Epithelial cell of esophagus (primary cell): ENCODE results near the gene MED10.

Experiments
- DNase-seq: peaks from one replicate; pipeline ENCODE4 v3.0.0; 2010; ENCODE audit warnings: low read depth
- H3K4me3 ChIP-seq: 2 replicates; pipeline ENCODE4 v1.5.1; 2011; ENCODE audit warnings: mild to moderate bottlenecking, low read length, control low read depth
- CTCF ChIP-seq: IDR thresholded peaks from 2 replicates; pipeline ENCODE4 v1.5.1; 2011; ENCODE audit warnings: low read depth, mild to moderate bottlenecking, low read length, control low read depth, inconsistent platforms; ENCODE audit not compliant: insufficient read depth; ENCODE audit errors: missing control alignments

MED10 gene

GRCh38 chr5:6407558-6408259 is 29.4 kb upstream of the MED10 start:
- TF ChIP-seq CTCF, result no peak
- H3K4me3 ChIP-seq, result no peak overlapping the region
- DNase-seq, result no peak

GRCh38 chr5:6405591-6405990 is 27.2 kb upstream of the MED10 start:
- no peak for DNase-seq
- TF ChIP-seq CTCF, result no peak
- H3K4me3 ChIP-seq, result no peak overlapping the region

- H3K4me3 ChIP-seq, result no peak overlapping the region
- DNase-seq, result no peak
- no peak for TF ChIP-seq CTCF
Measured at GRCh38 chr5:6404129-6404528, 25.8 kb upstream of the MED10 start.

- no peak for DNase-seq
- no peak overlapping the region for H3K4me3 ChIP-seq
- no peak for TF ChIP-seq CTCF
Measured at GRCh38 chr5:6403416-6403815, 25.1 kb upstream of the MED10 start.

GRCh38 chr5:6402939-6403338 is 24.6 kb upstream of the MED10 start:
- no peak overlapping the region for H3K4me3 ChIP-seq
- DNase-seq, result no peak
- no peak for TF ChIP-seq CTCF

- H3K4me3 ChIP-seq, result no peak overlapping the region
- DNase-seq, result peak; percentile 48
- TF ChIP-seq CTCF, result no peak
Measured at GRCh38 chr5:6401410-6401809, 23.1 kb upstream of the MED10 start.

GRCh38 chr5:6399980-6400910 is 21.9 kb upstream of the MED10 start:
- peak; percentile 97 for DNase-seq
- no peak overlapping the region for H3K4me3 ChIP-seq
- no peak for TF ChIP-seq CTCF
